LNCAP (cell line): ENCODE results near the gene BORCS5.

Experiments used
- TF ChIP-seq, protein P1 (sequence below): fragments of 450-650 bp; IDR thresholded peaks from 2 replicates; pipeline ENCODE4 v1.5.1; 2017; ENCODE audit warnings: mild to moderate bottlenecking

Gene BORCS5

DNA sequence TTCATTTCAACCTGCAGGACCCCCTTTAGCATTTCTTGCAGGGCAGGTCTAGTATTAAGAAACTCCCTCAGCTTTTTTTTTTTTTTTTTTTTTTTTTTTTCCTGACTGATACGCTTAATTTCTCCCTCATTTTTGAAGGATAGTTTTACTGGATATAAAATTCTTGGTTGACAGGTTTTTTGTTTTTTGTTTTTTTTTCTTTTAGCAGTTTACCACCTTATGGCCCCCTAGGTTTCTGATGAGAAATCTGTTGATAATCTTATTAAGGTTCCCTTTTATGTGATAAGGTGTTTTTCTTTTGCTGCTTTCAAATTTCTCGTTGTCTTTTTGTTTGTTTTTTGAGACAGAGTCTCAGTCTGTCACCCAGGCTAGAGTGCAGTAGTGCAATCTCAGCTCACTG lies 66.5 kb downstream of the BORCS5 start:
- TF ChIP-seq, protein P1, sequence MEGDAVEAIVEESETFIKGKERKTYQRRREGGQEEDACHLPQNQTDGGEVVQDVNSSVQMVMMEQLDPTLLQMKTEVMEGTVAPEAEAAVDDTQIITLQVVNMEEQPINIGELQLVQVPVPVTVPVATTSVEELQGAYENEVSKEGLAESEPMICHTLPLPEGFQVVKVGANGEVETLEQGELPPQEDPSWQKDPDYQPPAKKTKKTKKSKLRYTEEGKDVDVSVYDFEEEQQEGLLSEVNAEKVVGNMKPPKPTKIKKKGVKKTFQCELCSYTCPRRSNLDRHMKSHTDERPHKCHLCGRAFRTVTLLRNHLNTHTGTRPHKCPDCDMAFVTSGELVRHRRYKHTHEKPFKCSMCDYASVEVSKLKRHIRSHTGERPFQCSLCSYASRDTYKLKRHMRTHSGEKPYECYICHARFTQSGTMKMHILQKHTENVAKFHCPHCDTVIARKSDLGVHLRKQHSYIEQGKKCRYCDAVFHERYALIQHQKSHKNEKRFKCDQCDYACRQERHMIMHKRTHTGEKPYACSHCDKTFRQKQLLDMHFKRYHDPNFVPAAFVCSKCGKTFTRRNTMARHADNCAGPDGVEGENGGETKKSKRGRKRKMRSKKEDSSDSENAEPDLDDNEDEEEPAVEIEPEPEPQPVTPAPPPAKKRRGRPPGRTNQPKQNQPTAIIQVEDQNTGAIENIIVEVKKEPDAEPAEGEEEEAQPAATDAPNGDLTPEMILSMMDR: no peak

DNA sequence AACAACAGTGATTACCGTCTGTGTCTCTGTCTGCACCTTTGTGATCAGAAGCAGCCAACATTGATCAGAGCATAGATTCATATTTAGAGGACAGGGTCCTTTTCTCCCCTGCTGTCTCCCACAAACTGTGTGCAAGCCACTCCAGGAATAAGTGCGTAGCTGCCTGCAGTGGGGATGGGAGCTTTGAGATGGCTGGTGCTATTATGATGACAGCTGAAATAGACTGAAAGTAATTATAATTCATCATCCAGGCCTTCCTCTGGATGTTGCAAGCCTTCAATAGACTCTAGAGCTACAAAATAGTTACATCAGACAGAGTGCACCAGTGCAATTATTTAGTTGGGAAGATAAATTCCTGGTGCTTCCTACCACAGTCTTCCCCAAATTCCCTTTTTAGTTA lies 68.1 kb downstream of the BORCS5 start:
- TF ChIP-seq, protein P1: no peak

DNA sequence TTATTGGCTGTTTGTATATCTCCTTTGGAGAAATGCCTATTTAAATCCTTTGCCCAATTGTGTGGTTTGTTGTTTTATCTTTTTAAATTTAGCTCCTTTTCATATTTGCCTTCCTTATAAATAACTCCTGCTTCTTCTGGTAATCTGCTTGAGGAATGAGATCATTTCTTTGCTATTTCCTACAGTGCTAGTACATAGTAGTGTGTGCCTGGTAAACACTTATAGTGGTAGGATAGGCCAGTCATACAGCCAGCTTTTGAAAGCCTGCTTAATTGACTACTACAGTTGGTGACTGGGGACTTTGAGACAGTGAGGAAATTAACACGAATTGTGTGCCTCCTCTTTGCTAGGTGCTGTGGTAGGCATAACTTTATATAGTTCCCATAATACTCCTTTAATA lies 68.7 kb downstream of the BORCS5 start:
- TF ChIP-seq, protein P1: no peak

DNA sequence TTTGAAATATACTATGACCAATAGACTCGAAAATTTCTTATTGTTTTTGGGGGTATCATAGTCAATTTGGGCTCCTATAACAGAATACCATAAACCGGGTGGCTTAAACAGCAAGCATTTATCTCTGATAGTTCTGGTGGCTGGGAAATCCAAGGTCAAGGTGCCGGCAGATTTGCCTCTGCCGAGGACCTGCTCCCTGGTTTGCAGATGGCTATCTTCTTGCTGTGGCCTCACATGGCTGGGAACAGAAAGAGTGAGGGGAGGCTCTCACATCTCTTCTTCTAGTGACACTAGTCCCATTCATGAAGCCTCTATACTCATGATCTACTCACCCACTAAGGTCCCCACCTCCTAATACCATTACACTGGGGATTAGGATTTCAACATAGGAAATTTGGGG lies 70.7 kb downstream of the BORCS5 start:
- TF ChIP-seq, protein P1: no peak

DNA sequence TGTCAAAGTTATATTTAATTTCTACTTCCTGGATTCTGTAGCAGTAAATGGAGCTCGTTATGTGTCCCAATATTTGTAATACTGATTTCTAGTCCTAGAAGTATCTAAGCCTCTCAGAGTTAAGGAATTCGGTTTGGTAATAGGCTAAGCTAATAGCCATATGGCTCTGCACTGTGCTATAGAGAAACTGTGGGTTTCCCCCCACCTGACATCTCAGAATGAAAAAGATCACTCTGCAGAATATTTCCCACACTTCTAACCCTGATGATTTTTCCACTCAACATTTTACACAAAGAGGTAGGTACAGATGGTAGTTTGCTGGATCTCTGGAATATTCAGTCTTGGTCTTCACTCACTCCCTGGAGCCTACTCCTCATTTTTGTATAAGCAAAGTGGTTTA lies 71.2 kb downstream of the BORCS5 start:
- TF ChIP-seq, protein P1: no peak

DNA sequence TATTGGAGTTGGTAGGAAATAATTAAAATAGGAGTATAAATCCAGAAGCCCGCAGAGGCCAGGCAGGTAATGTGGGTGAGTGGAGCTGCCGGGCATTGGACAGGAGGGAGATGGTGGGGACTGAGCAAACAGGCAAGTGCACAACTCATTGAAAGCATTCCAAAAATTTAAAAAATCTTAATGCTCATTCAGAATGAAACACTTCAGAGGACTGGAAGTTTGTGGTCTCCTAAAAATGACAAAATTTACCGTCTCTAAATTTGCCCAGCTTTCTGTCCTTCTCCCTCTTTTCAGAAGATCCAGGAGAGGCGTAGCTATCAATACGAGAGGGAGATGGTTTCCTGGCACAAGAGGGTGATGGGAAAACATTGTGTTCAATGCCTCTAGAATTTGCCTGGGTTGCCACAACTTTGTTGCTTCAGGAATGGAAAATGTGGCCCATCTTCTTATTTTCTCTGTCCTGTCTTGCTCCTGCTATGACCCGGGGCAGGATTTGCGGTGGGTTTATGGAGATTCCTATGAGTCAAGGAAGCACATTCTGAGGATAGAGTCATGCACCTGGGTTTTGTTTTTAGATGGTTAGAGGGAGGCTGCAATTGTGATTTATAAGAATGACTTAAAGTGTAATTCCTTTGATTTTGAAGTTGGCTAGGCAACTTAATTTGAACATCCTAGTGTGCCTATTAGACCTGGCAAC lies 72.2 kb downstream of the BORCS5 start:
- TF ChIP-seq, protein P1: no peak

DNA sequence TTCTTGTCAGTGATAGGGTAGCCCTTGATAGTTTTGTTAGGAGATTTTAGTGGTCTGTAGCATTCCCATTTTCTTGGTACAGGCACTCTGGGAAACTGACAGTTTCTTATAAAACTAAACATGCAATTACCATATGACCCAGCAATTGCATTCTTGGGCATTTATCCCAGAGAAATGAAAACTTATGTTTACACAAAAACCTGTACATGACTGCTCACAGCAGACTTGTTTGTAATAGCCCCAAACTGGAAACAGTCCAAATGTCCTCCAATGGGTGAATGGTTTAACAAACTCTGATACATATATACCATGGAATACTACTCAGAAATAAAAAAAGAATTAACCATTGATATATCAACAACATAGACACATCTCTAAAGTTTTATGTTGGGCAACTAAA lies 75.5 kb downstream of the BORCS5 start:
- TF ChIP-seq, protein P1: no peak

DNA sequence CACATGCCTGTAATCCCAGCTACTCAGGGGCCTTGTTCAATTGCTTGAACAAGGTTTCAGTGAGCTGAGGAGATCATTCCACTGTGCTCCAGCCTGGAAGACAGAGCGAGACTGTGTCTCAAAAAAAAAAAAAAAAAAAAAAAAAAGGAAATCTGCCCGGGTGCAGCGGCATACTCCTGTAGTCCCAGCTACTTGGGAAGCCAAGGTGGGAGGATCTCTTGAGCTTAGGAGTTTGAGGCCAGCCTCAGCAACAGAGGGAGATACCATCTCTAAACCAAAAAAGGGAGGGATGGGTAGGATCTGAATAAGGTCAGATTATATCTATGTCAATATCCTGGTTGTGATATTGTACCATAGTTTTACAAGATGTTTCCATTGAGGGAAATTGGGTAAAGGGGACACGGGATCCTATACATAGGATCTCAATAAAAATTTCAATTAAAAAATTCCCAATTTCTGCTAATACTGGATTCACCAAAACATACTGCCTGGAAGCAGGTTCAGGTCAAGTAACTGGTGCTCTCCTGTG lies 76.4 kb downstream of the BORCS5 start:
- TF ChIP-seq, protein P1: no peak
